ENCODE data around the gene ARHGAP5. TPM values are rescaled to one million over a fixed set of nuclear protein-coding genes. Genes with fewer than 3 reads are reported as not detected.

Gene ARHGAP5
- total RNA-seq, 1 donor from 2014 or later = 86.1 TPM

DNA sequence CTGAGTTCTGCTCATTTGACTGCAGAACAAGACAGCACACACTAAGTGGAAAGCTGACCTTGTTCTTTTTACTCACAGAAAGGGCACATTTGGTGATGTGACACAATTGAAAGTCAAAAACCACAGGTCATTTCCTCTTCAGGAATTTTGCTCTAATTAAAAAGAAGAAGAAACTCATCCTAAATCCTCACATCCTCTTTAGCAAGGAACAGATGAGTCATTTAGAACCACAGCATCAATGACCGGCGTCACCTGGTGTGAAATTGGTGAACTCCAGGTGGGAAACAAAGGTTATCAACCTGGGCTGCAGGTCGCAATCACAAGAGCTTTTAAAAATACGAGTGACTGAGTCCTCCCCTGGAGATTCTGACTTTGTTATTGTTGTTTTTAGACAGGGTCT is 128.9 kb downstream of the ARHGAP5 start:
- Histone ChIP-seq H3K4me1 (ENCODE audit: control insufficient read depth in 3 of 3, insufficient read depth in 3 of 3, low read length in 3 of 3) (peaks cover 4 to 14% (median 6%) of the 10 kb centered on the region in 3 donors), H3K9me3 (ENCODE audit: control insufficient read depth in 3 of 3, low read length in 3 of 3) (no peaks in the 10 kb centered on the region), H3K9ac (ENCODE audit: low read depth in 1 of 3, low read length in 3 of 3) (no peak overlapping the region), H3K36me3 (ENCODE audit: control insufficient read depth in 3 of 3, insufficient read depth in 3 of 3, low read length in 3 of 3) (no peaks in the 10 kb centered on the region), H3K4me3 (ENCODE audit: low read length in 3 of 3) (no peak overlapping the region), H3K27ac (ENCODE audit: low read depth, low read length) (no peak overlapping the region), H3K27me3 (ENCODE audit: control insufficient read depth in 3 of 3, insufficient read depth in 3 of 3, low read length in 3 of 3) (no peaks in the 10 kb centered on the region)

DNA sequence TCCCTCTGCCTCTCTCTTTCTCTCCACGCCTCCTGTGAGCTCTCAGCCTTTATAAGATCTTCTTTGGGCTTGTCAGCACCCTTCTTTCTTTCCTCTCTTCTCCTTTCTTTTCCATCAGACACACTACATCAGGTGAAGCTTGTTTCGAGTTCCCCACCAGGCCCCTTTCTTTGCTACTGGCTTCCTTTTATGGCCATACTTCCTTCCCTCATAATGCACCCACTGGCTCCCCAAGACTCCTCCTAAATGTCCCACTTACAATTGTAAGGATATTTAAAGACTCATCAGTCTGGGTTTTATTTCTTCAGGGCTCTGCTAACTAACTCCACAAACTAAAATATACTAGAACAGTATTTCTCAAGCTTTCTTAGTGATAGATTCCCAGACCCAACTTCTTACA is 129.4 kb downstream of the ARHGAP5 start:
- Histone ChIP-seq H3K4me3 (ENCODE audit: low read length in 3 of 3) (no peak overlapping the region), H3K36me3 (ENCODE audit: control insufficient read depth in 3 of 3, insufficient read depth in 3 of 3, low read length in 3 of 3) (no peaks in the 10 kb centered on the region), H3K9me3 (ENCODE audit: control insufficient read depth in 3 of 3, low read length in 3 of 3) (no peaks in the 10 kb centered on the region), H3K9ac (ENCODE audit: low read depth in 1 of 3, low read length in 3 of 3) (no peak overlapping the region), H3K27me3 (ENCODE audit: control insufficient read depth in 3 of 3, insufficient read depth in 3 of 3, low read length in 3 of 3) (no peaks in the 10 kb centered on the region), H3K27ac (ENCODE audit: low read depth, low read length) (no peak overlapping the region), H3K4me1 (ENCODE audit: control insufficient read depth in 3 of 3, insufficient read depth in 3 of 3, low read length in 3 of 3) (peaks cover 4 to 14% (median 6%) of the 10 kb centered on the region in 3 donors)

DNA sequence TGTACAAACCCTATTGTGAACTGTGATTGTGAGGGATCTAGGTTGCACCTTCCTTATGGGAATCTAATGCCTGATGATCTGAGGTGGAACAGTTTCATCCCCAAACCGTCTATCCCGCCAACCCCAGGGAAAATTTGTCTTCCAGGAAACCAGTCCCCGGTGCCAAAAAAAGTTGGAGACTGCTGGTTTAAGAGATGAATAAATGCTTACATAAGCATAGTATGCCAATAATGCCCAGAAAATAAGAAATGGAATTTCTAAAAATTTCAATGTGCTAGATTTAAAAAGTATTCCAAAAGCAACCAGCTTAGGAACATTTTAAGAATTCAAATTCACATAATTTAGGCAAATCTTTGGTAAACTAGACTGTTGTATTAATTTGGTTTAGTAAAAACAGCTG is 131.4 kb downstream of the ARHGAP5 start:
- Histone ChIP-seq H3K9ac (ENCODE audit: low read depth in 1 of 3, low read length in 3 of 3) (no peak overlapping the region), H3K9me3 (ENCODE audit: control insufficient read depth in 3 of 3, low read length in 3 of 3) (no peaks in the 10 kb centered on the region), H3K36me3 (ENCODE audit: control insufficient read depth in 3 of 3, insufficient read depth in 3 of 3, low read length in 3 of 3) (no peaks in the 10 kb centered on the region), H3K27me3 (ENCODE audit: control insufficient read depth in 3 of 3, insufficient read depth in 3 of 3, low read length in 3 of 3) (no peaks in the 10 kb centered on the region), H3K27ac (ENCODE audit: low read depth, low read length) (peak overlapping the region; percentile 2), H3K4me3 (ENCODE audit: low read length in 3 of 3) (no peak overlapping the region), H3K4me1 (ENCODE audit: control insufficient read depth in 3 of 3, insufficient read depth in 3 of 3, low read length in 3 of 3) (peaks cover 4 to 5% (median 4%) of the 10 kb centered on the region in 3 donors)

Small RNAs within 50 kb of the gene (small RNA-seq; reads per million reads assigned to genes)
- 0.74 reads per million, percentile 72 among the genes with 10 or more reads in this experiment for gene RNU6-7
- gene RNU6-8 = not detected

Other genes starting within 250 kb of the ARHGAP5 start
- gene RNU6-7, start 124.7 kb downstream of the ARHGAP5 start, total RNA-seq = not detected
- not detected for gene RNU6-8, start 126.0 kb downstream of the ARHGAP5 start, total RNA-seq

Measured in skeletal muscle tissue (tissue), 5 donors.